Liver (tissue), 3 donors: ENCODE data around the gene FRMD4A.

Experiments
- JUND ChIP-seq, 2 donors: IDR thresholded peaks; 2 replicates each; pipeline ENCODE4 v1.6.1; 2016; ENCODE audit warnings: antibody characterized with exemption in 2 of 2
- RAD21 ChIP-seq, 2 donors: IDR thresholded peaks; 2 replicates each; pipeline ENCODE4 v1.6.1; 2016; ENCODE audit warnings: antibody characterized with exemption in 2 of 2, mild to moderate bottlenecking in 2 of 2
- TAF1 ChIP-seq: conservative IDR thresholded peaks from 2 replicates; pipeline ENCODE4 v1.6.1; 2016; ENCODE audit warnings: antibody characterized with exemption, mild to moderate bottlenecking
- TF ChIP-seq, protein P1 (sequence below): fragments of 150-350 bp; IDR thresholded peaks from 2 replicates; pipeline ENCODE4 v1.5.1; 2017; ENCODE audit warnings: improper control_type of control experiment, low read depth, low read length; ENCODE audit not compliant: missing input control
- TF ChIP-seq, protein P2 (sequence below): IDR thresholded peaks from 2 replicates; pipeline ENCODE4 v1.6.1; 2016; ENCODE audit warnings: antibody characterized with exemption
- TF ChIP-seq, protein P3 (sequence below): IDR thresholded peaks from 2 replicates; pipeline ENCODE4 v1.6.1; 2016; ENCODE audit warnings: antibody characterized with exemption
- donor health status: healthy.
- donor health status: healthy.

DNA sequence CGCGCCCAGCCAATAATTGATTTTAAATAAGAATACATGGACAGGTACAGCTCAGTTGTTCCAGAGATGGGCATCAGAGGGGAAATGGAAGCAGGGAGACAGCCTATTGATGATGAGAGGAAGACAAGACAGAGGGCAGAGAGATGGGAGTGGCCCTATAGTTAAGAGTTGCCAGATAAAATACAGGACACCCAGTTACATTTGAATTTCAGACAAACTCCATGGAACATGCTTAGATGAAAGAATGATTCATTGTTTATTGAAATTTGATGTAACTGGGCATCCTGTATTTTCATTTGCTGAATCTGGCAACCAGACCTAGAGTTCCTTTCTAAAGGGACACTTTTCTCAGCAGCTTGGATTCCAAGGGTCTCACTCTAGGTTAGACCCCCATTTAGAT is 341.1 kb downstream of the FRMD4A start:
- TF ChIP-seq, protein P1, sequence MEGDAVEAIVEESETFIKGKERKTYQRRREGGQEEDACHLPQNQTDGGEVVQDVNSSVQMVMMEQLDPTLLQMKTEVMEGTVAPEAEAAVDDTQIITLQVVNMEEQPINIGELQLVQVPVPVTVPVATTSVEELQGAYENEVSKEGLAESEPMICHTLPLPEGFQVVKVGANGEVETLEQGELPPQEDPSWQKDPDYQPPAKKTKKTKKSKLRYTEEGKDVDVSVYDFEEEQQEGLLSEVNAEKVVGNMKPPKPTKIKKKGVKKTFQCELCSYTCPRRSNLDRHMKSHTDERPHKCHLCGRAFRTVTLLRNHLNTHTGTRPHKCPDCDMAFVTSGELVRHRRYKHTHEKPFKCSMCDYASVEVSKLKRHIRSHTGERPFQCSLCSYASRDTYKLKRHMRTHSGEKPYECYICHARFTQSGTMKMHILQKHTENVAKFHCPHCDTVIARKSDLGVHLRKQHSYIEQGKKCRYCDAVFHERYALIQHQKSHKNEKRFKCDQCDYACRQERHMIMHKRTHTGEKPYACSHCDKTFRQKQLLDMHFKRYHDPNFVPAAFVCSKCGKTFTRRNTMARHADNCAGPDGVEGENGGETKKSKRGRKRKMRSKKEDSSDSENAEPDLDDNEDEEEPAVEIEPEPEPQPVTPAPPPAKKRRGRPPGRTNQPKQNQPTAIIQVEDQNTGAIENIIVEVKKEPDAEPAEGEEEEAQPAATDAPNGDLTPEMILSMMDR, result no peak
- TF ChIP-seq JUND (IDR thresholded peaks at IDR 0.05), result no peak
- no peak for TF ChIP-seq RAD21 (IDR thresholded peaks at IDR 0.05)
- no peak for TF ChIP-seq TAF1
- TF ChIP-seq, protein P2, sequence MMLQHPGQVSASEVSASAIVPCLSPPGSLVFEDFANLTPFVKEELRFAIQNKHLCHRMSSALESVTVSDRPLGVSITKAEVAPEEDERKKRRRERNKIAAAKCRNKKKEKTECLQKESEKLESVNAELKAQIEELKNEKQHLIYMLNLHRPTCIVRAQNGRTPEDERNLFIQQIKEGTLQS, result no peak
- TF ChIP-seq, protein P3, sequence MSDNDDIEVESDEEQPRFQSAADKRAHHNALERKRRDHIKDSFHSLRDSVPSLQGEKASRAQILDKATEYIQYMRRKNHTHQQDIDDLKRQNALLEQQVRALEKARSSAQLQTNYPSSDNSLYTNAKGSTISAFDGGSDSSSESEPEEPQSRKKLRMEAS, result no peak
